GM21367 (cell line): ENCODE results near the gene PLCB1.
"Not testable (repeated sequence)": the region's sequence is repeated elsewhere in the genome, so short reads cannot be mapped to it uniquely, and the experiment has no call there.

Experiments used
- ATAC-seq: cut with Tn5 transposase; IDR thresholded peaks from one replicate; pipeline ENCODE4 v1.9.1; 2021; ENCODE audit not compliant: unreplicated experiment

The PLCB1 gene

GRCh38 chr20:8363970-8364733 lies 232.1 kb downstream of the PLCB1 start:
- ATAC-seq, result no peak

- ATAC-seq, result no peak
Observed at GRCh38 chr20:8364734-8365078, 232.6 kb downstream of the PLCB1 start.

GRCh38 chr20:8365634-8366033 lies 233.6 kb downstream of the PLCB1 start:
- ATAC-seq, result no peak

DNA sequence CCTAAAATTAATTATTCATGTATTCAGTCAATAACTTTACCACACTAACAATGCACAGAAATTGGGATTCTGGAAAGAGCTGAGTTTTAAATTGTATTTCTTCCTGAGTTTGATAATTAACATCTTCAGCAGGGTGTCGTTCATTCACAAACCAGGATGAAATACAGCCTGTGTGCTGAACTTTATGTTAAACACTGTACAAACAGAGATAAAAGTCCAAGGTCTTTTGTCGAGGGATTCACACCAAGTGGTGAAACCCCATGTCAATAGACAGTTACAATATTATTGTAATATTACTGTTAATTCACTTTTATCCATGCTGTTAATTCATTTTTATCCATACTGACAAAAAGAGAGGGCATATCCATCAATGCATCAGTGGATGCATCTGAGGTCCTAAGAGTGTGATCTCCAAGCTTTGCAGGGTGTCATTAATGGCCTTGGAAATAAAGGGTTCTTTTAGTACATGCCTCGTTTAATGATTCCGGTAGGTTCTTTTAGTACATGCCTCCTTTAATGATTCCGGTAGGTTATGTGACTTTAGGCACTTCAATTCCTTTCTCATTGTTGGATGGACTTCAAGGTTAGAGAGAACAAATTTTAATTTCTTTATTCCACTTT lies 234.3 kb downstream of the PLCB1 start:
- ATAC-seq, result no peak

GRCh38 chr20:8367689-8368088 lies 235.6 kb downstream of the PLCB1 start:
- ATAC-seq, result no peak

DNA sequence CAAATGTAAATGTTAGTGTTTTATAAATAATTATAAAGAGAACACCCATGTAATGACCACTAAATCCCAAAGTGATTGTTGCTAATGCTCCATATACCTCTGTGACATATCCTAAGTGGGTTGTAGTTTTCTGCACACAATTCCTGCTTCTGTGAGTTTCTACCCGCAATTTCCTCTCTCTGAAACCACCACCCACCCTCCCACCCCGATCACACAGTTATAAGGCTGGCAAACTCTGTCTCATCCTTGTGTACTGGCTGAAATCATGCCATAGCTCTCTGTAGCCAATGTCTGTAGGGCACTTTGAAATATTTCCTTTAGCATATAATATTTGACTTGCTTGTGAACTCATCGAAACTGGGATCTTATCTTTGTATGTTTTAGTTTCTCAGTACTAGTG lies 236.6 kb downstream of the PLCB1 start:
- ATAC-seq, result no peak

GRCh38 chr20:8369311-8369710 lies 237.2 kb downstream of the PLCB1 start:
- ATAC-seq, result no peak

GRCh38 chr20:8370774-8371173 lies 238.7 kb downstream of the PLCB1 start:
- no peak for ATAC-seq

- no peak for ATAC-seq
Observed at GRCh38 chr20:8372824-8373380, 240.8 kb downstream of the PLCB1 start.

DNA sequence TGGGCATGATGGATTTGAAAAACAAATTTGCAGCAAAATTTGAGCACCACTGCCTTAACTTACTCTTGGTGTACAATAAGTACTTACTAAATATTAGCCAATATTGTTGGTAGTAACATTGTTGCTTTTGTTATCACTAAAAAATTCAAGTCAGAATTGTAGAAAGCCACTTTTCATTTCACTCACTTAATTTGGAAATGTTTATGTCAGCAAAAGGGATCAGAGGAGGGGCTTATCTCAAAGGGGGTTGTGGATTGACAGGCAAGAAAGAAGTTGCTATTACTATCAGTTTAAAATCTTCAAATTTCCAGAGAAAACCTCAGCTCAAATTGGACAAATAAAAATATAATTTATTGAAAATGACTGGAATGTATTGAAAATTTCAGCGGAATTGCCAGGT lies 241.5 kb downstream of the PLCB1 start:
- no peak for ATAC-seq

GRCh38 chr20:8375898-8376297 lies 243.8 kb downstream of the PLCB1 start:
- no peak for ATAC-seq

DNA sequence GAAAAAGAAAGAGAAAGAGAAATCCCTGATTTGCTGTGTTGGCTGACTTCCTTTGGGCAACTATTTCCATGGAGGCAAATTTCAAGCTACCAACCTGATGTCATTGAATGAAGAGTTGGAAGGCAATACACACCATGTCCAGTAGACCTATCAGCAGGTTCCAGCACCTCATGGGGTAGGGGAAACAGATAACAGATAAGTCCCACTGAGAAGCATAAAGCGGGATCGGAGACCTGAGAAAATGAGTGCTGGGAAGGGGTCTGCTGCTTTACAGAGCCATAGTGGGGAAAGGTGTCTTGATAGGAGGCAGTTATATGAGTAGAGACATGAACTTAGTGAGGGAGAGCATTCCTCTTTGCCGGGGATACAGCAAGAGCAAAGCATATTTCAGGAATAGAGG lies 244.9 kb downstream of the PLCB1 start:
- no peak for ATAC-seq

GRCh38 chr20:8379125-8379524 lies 247.1 kb downstream of the PLCB1 start:
- ATAC-seq, result not testable (repeated sequence)

DNA sequence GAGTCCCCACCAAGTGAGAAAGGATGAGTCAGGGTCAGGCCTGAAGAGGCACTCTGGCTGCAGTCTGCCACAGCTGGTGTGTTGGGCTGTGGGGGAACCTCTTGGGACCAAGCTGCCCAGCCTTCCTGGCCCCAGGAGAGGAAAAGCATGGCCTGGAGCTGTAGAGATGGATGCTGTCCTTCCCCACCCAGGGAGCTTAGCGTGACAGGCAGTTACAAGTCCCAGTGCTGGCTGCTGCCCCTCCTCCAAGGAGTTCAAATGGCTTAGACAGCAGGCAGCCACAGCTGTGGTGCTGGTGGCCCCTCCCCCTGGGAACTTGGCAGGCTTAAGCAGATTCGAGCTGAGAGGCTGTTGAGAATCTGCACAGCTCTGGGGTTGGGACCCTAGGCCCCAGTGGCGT lies 253.2 kb downstream of the PLCB1 start:
- ATAC-seq, result no peak

- no peak for ATAC-seq
Observed at GRCh38 chr20:8386991-8387390, 254.9 kb downstream of the PLCB1 start.

DNA sequence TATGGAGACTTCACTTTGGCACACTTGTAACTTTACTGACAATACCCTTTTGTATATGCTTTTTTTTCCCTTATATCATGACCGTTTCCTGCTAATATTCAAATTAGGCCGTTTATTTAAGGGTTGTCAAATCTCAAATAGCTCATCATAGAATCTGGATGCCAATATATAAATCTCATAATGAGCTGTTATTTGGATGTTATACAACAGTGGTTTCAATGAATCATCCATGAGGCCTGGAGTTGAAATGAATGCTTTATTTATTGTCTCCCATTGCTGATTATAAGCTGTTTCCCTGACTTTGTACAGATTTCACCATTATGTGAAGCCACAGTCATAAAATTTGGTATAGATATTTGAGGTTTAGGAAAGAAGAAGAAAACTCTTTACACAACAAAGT lies 256.1 kb downstream of the PLCB1 start:
- ATAC-seq, result no peak

DNA sequence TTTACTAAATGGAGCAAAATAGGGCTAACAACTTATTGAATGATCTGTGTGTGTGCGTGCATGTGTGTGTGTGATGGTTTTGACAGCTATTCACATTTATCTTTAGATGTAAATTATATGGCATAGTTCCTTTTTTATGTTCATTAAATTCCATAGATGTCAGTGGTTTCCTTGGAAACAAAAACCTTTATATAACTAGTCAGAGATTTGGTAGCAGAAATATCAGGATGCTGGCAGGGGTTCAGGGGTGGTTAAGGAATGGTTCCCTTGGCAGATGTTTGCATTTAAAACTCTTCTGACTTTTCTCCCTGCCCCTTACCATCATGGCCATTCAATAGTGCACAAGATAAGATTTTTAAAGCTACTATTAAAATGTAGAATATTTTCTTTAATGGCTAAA lies 256.6 kb downstream of the PLCB1 start:
- no peak for ATAC-seq

- no peak for ATAC-seq
Observed at GRCh38 chr20:8389381-8390036, 257.4 kb downstream of the PLCB1 start.

- no peak for ATAC-seq
Observed at GRCh38 chr20:8390037-8390433, 258.0 kb downstream of the PLCB1 start.

DNA sequence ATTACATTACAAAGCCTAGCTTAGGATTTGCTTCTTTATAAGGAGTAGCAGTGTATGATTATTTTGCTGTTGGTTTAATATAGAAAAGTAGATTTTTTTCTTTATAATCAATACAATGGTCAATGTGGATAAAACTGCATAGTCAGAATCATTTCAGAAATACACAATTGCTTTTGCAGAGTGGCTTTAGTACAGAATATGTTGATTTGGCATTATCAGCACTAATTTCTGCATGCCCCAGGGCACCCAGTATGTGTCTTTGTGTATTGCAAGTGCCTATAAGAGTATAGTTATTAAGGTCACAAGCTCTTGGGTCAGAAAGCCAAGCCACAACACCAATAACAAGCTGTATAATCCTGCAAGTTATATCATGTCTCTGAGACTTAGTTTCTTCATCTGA lies 258.4 kb downstream of the PLCB1 start:
- no peak for ATAC-seq

GRCh38 chr20:8393381-8393780 lies 261.3 kb downstream of the PLCB1 start:
- ATAC-seq, result no peak

GRCh38 chr20:8394308-8394945 lies 262.4 kb downstream of the PLCB1 start:
- peak; percentile 86 for ATAC-seq
